Retinal pigment epithelial cell (primary cell): Measurements from ENCODE around the gene CELA1.
"Not testable (repeated sequence)": the region's sequence is repeated elsewhere in the genome, so short reads cannot be mapped to it uniquely, and the experiment has no call there.

Source experiments
- DNase-seq: peaks from one replicate; pipeline ENCODE4 v3.0.0-alpha.2; 2010; ENCODE audit warnings: low read depth
- H3K4me3 ChIP-seq: 2 replicates; pipeline ENCODE4 v1.5.1; 2011; ENCODE audit warnings: mild to moderate bottlenecking, low read length, control low read depth, moderate library complexity
- CTCF ChIP-seq: conservative IDR thresholded peaks from 2 replicates; pipeline ENCODE4 v1.5.1; 2011; ENCODE audit warnings: low read depth, low read length, control low read depth, inconsistent platforms

The CELA1 gene

DNA sequence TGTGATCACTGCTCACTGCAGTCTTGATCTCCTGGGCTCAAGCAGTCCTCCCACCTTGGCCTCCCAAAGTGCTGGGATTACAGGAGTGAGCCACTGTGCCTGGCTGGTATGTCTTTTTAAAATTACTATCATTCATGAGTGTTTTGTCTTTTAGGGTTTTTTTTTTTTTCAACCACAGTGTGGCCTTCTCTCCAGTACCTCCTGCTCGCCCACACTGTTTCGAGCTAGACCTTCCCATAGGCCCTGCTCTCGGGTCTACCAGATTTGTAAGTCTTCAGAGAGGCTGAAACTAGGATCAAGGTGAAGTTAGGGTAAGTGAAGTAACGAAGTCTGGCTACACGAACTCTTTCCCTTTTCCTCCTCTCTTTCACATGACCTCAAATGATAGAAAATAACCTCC lies 24.0 kb downstream of the CELA1 start:
- DNase-seq: no peak
- no peak for TF ChIP-seq CTCF
- no peak overlapping the region for H3K4me3 ChIP-seq

- TF ChIP-seq CTCF: no peak
- no peak overlapping the region for H3K4me3 ChIP-seq
- DNase-seq: no peak
Measured at GRCh38 chr12:51321882-51322281, 24.6 kb downstream of the CELA1 start.

DNA sequence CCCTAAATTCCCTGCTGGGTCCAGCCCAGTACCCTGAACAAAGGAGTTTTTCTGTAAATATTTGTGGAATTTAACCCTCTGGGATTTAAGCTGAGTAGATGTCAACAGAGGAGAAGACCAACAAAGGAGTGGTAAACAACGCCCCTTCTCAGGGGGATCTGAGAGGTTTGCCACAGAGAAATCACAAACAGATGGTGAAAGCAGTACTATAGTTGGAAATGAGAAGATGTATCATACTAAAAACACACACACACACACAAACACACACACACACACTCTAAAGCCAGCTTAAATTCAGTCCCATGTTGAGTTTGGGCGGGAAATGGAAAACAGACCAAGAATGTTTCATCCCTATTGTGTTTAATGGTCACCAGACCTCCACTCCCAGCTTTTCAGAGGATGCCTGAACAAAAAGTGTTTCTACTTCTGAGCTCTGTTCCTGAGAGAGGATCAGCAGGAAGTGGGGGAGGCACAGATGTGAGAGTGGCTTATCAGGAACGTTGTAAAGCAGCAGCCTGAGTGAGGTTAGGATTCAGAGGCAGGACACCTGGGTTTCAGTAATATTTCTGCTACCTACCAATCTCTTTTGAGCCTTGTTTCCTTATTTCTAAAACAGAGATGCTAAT lies 25.7 kb downstream of the CELA1 start:
- DNase-seq: no peak
- no peak for TF ChIP-seq CTCF
- no peak overlapping the region for H3K4me3 ChIP-seq

- no peak overlapping the region for H3K4me3 ChIP-seq
- no peak for DNase-seq
- no peak for TF ChIP-seq CTCF
Measured at GRCh38 chr12:51320311-51320694, 26.2 kb downstream of the CELA1 start.

DNA sequence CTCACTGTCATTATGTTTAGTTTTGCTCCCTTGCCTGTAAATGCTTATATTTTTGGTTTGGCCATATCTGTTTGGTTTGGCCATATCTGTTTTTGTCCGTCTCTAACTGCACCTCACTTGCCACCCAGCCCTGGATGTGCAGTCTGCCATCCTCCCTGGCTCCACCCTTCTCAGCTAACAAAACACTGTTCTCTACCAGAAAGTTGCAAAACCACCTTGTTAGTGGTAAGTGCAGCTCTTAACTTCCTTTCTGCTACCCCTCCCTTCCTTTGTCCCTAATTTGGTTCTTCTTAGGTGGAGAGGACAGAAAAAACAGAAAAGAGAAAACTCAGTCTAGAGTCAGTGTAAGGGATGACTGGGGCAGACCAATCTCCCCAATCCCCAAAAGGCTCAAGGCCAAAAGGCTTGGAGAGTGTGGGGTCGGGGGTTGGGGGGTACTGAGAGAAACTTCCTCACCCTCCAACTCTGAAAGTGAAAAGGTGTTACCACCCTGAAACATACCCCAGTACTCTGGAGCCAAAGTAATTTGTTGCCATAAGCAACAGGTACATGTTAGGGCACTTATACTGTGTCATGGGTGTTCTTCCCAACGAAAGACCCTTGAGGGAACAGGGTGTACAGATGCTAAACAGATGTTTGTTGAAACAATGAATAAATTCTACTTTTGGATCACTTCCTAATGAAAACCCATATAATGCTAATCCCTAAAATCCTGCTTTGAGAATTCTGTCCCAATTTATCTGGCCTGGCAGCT lies 27.5 kb downstream of the CELA1 start:
- no peak for TF ChIP-seq CTCF
- DNase-seq: no peak
- H3K4me3 ChIP-seq: no peak overlapping the region

DNA sequence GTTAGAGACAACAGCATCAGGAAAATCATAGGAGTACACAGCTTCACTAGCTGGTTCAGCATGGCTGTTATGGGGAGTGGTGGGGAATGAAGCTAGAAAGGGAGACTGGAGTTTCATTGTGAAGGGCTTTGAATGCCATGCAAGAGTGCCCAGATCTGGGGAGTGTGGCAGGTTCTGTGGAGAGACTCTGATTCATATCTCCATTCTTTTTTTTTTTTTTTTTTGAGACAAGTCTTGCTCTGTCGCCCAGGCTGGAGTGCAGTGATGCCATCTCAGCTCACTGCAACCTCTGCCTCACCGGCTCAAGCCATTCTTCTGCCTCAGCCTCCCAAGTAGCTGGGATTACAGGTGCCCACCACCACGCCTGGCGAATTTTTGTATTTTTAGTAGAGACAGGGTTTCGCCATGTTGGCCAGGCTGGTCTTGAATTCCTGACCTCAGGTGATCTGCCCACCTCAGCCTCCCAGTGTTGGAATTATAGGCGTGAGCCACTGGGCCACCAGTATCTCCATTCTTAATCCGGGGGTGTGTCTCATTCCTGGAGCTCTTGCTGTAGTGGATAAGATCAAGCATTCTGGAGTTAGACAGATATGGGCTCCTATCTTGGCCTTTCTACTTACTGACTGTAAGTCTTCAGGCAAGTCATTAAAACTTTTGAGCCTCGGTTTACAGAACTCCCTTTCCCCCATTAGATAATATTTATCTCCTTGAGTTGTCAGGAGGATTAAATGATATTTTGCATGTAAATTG lies 28.2 kb downstream of the CELA1 start:
- DNase-seq, H3K4me3 ChIP-seq: not testable (repeated sequence)

- no peak overlapping the region for H3K4me3 ChIP-seq
- TF ChIP-seq CTCF: no peak
- no peak for DNase-seq
Measured at GRCh38 chr12:51311389-51311788, 35.1 kb downstream of the CELA1 start.
